ENCODE measurements around the gene EME1. TPM values are rescaled to one million over a fixed set of nuclear protein-coding genes. Genes with fewer than 3 reads are reported as not detected.

EME1 gene
- total and polyA plus RNA-seq, 2 of the 13 experiments (the other 11 are each of a cell fraction or from before 2014, with no cell fraction given), result 20.7 to 24.6 TPM

DNA sequence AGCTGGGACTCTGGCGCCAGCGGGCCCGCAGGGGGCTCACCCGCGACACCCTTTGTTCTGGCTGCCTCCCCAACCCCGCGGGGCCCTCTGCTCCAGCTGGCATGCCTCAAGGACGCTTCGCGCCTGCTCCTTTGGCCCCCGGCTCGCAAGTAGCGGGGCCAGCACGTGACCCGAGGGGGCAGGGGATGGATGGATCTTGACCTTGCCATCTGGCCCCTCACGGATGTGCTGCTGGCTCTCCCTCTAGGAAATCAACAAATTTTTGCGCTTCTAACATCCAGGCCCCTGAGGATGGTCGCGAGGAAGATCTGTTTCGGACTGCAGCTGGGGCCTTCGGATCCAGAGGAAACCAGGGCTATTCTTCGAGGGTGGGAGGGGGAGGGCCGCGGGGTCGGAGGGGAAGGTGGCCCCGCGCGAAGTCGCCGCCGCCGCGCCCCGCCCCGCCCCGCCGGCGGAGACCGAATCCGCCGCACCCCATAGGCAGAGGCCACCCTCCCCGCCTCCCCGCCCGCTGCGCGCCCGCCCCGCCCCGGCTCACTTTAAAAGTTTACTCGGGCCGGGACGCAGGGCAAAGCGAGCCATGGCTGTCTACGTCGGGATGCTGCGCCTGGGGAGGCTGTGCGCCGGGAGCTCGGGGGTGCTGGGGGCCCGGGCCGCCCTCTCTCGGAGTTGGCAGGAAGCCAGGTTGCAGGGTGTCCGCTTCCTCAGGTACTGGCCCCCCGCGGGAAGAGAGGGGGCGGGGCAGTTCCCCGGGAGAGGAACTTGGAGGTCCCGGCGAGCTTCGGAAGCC, 52.8 kb downstream of the EME1 start, which contains the start of gene ACSF2 (continued):
- TF ChIP-seq, protein P1, sequence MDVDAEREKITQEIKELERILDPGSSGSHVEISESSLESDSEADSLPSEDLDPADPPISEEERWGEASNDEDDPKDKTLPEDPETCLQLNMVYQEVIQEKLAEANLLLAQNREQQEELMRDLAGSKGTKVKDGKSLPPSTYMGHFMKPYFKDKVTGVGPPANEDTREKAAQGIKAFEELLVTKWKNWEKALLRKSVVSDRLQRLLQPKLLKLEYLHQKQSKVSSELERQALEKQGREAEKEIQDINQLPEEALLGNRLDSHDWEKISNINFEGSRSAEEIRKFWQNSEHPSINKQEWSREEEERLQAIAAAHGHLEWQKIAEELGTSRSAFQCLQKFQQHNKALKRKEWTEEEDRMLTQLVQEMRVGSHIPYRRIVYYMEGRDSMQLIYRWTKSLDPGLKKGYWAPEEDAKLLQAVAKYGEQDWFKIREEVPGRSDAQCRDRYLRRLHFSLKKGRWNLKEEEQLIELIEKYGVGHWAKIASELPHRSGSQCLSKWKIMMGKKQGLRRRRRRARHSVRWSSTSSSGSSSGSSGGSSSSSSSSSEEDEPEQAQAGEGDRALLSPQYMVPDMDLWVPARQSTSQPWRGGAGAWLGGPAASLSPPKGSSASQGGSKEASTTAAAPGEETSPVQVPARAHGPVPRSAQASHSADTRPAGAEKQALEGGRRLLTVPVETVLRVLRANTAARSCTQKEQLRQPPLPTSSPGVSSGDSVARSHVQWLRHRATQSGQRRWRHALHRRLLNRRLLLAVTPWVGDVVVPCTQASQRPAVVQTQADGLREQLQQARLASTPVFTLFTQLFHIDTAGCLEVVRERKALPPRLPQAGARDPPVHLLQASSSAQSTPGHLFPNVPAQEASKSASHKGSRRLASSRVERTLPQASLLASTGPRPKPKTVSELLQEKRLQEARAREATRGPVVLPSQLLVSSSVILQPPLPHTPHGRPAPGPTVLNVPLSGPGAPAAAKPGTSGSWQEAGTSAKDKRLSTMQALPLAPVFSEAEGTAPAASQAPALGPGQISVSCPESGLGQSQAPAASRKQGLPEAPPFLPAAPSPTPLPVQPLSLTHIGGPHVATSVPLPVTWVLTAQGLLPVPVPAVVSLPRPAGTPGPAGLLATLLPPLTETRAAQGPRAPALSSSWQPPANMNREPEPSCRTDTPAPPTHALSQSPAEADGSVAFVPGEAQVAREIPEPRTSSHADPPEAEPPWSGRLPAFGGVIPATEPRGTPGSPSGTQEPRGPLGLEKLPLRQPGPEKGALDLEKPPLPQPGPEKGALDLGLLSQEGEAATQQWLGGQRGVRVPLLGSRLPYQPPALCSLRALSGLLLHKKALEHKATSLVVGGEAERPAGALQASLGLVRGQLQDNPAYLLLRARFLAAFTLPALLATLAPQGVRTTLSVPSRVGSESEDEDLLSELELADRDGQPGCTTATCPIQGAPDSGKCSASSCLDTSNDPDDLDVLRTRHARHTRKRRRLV (CRISPR knock-in tag; IDR thresholded peaks at IDR 0.05), result no peak

DNA sequence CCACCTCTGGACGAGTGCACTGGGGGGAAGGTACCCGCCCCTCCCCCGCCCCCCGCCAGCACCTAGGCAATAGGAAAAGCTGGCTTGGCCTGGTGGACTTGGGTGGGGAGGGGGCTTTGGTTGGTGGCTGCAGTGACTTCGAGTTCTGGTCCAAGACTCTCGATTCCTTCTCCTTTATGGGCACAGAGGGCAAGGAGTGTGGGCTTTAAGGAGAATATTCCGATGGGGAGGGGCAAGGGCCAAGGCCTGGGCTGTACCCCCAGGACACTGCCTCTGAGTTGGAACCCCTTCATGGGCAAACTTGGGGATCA, 53.4 kb downstream of the EME1 start:
- BruUV-seq (replicated peaks), result no TSS peak
- H3K36me3 ChIP-seq (replicated peaks in 1 of 2; ENCODE audit: control insufficient read depth in 1 of 2, insufficient read depth in 2 of 2, low read length in 2 of 2), result no peaks in the 10 kb centered on the region
- no peak; the same call in 2 of the 3 replicates for ATAC-seq
- H3K9ac ChIP-seq (ENCODE audit: insufficient read depth, low read depth, low read length), result peak overlapping the region; percentile 84
- H3K79me2 ChIP-seq (ENCODE audit: insufficient read depth, low read length), result peaks cover 33% of the 10 kb centered on the region
- H3K9me3 ChIP-seq (ENCODE audit: low read length), result no peaks in the 10 kb centered on the region
- ChIA-PET CTCF (ENCODE audit: low intra/inter-chr PET ratio, low total read pairs) (interaction anchor here (1.5 to 4.1 kb wide), 2 partner anchors 29 to 52 kb away, joined by 6 to 20 read pairs; partner anchors contain the start of gene RSAD1), POLR2A (interaction anchor here (0.6 to 5.6 kb wide), 10 partner anchors 9 to 293 kb away, joined by 3 to 99 read pairs (median 4); partner anchors contain the start of genes LRRC59, LUC7L3 and RSAD1)
- peak overlapping the region; percentile 74 to 91 (median 90) for H3K4me3 ChIP-seq (replicated peaks in 1 of 3; ENCODE audit: insufficient read depth in 1 of 3, low read depth in 2 of 3, low read length in 3 of 3)
- DNase-seq (ENCODE audit: low spot score), result no peak
- intact Hi-C loops (cut with micrococcal nuclease; ENCODE audit: unreplicated experiment) (no loop called here), in situ Hi-C loops (cut with HindIII; ENCODE audit: extremely low pct_ligation_motif_present, low pct_unique_long_range_greater_than_20kb) (no loop called here)
- H3K4me1 ChIP-seq (ENCODE audit: insufficient read depth, low read length), result peaks cover 92% of the 10 kb centered on the region
- H3K4me2 ChIP-seq (ENCODE audit: low read depth, low read length), result peak overlapping the region; percentile 99
- FAIRE-seq, result no peak
- H4K20me1 ChIP-seq (ENCODE audit: insufficient read depth, low read length), result no peaks in the 10 kb centered on the region
- no peaks in the 10 kb centered on the region; a peak in 1 of 5 replicates for H3K27me3 ChIP-seq (ENCODE audit: control insufficient read depth in 1 of 2, insufficient read depth in 2 of 2, low read length in 2 of 2)
- peak overlapping the region; percentile 83 for H3K27ac ChIP-seq (ENCODE audit: extremely low read length, insufficient read depth, low read length)
- 2% methylated on average over 7 of the region's 7 CpGs for WGBS (ENCODE audit: low lambda C conversion rate)
- H2AFZ ChIP-seq (ENCODE audit: low read length), result no peak overlapping the region
- TF ChIP-seq ERF (CRISPR knock-in tag; IDR thresholded peaks at IDR 0.05), result peak; percentile 3; the same call in 1 of the 2 replicates
- TF ChIP-seq ZNF251 (CRISPR knock-in tag; IDR thresholded peaks at IDR 0.05), result no peak
- TF ChIP-seq, protein P2, sequence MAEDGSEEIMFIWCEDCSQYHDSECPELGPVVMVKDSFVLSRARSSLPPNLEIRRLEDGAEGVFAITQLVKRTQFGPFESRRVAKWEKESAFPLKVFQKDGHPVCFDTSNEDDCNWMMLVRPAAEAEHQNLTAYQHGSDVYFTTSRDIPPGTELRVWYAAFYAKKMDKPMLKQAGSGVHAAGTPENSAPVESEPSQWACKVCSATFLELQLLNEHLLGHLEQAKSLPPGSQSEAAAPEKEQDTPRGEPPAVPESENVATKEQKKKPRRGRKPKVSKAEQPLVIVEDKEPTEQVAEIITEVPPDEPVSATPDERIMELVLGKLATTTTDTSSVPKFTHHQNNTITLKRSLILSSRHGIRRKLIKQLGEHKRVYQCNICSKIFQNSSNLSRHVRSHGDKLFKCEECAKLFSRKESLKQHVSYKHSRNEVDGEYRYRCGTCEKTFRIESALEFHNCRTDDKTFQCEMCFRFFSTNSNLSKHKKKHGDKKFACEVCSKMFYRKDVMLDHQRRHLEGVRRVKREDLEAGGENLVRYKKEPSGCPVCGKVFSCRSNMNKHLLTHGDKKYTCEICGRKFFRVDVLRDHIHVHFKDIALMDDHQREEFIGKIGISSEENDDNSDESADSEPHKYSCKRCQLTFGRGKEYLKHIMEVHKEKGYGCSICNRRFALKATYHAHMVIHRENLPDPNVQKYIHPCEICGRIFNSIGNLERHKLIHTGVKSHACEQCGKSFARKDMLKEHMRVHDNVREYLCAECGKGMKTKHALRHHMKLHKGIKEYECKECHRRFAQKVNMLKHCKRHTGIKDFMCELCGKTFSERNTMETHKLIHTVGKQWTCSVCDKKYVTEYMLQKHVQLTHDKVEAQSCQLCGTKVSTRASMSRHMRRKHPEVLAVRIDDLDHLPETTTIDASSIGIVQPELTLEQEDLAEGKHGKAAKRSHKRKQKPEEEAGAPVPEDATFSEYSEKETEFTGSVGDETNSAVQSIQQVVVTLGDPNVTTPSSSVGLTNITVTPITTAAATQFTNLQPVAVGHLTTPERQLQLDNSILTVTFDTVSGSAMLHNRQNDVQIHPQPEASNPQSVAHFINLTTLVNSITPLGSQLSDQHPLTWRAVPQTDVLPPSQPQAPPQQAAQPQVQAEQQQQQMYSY (CRISPR knock-in tag; IDR thresholded peaks at IDR 0.05), result peak; percentile 78
- TF ChIP-seq DR1 (CRISPR knock-in tag; IDR thresholded peaks at IDR 0.05), result no peak
- TF ChIP-seq, protein P3, sequence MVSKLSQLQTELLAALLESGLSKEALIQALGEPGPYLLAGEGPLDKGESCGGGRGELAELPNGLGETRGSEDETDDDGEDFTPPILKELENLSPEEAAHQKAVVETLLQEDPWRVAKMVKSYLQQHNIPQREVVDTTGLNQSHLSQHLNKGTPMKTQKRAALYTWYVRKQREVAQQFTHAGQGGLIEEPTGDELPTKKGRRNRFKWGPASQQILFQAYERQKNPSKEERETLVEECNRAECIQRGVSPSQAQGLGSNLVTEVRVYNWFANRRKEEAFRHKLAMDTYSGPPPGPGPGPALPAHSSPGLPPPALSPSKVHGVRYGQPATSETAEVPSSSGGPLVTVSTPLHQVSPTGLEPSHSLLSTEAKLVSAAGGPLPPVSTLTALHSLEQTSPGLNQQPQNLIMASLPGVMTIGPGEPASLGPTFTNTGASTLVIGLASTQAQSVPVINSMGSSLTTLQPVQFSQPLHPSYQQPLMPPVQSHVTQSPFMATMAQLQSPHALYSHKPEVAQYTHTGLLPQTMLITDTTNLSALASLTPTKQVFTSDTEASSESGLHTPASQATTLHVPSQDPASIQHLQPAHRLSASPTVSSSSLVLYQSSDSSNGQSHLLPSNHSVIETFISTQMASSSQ (IDR thresholded peaks at IDR 0.05; ENCODE audit: low read depth), result no peak
- TF ChIP-seq, protein P3 (CRISPR knock-in tag; IDR thresholded peaks at IDR 0.05; ENCODE audit: borderline replicate concordance), result no peak
- no peak for TF ChIP-seq TAF1 (CRISPR knock-in tag; IDR thresholded peaks at IDR 0.05)
